Smooth muscle cell (in vitro differentiated cells): ENCODE data around the gene UNC119B. TPM values are rescaled to one million over a fixed set of nuclear protein-coding genes. Genes with fewer than 3 reads are reported as not detected.
A peak's percentile ranks its signal among the peaks of the same experiment; 100 is the strongest.

ENCODE experiments used
- DNase-seq: peaks from one replicate; lab custom pipeline; 2025; ENCODE audit not compliant: unreplicated experiment; lab: John Stamatoyannopoulos, UW
- H2AFZ ChIP-seq: fragments of 200-600 bp; sonication (generic); 2 replicates; pipeline ENCODE4 v1.6.0; 2016; ENCODE audit warnings: antibody characterized with exemption, low read depth, mild to moderate bottlenecking
- H3F3A ChIP-seq: fragments of 200-600 bp; sonication (generic); 2 replicates; pipeline ENCODE4 v1.6.0; 2017; ENCODE audit warnings: antibody characterized with exemption, low read depth
- H3K27ac ChIP-seq: fragments of 200-600 bp; sonication (generic); 2 replicates; pipeline ENCODE4 v1.5.1; 2016; ENCODE audit warnings: low read depth, mild to moderate bottlenecking
- H3K27me3 ChIP-seq: fragments of 200-600 bp; sonication (generic); 2 replicates; pipeline ENCODE4 v1.6.1; 2016; ENCODE audit warnings: low read depth, mild to moderate bottlenecking
- H3K36me3 ChIP-seq: fragments of 200-600 bp; sonication (generic); 2 replicates; pipeline ENCODE4 v1.5.1; 2016; ENCODE audit warnings: low read depth
- H3K4me1 ChIP-seq: fragments of 200-600 bp; sonication (generic); 2 replicates; pipeline ENCODE4 v1.5.1; 2016; ENCODE audit warnings: low read depth
- H3K4me2 ChIP-seq: fragments of 200-600 bp; sonication (generic); 2 replicates; pipeline ENCODE4 v1.6.0; 2016; ENCODE audit warnings: mild to moderate bottlenecking
- H3K4me3 ChIP-seq: fragments of 200-600 bp; sonication (generic); 2 replicates; pipeline ENCODE4 v1.5.1; 2016; ENCODE audit warnings: mild to moderate bottlenecking
- H3K79me2 ChIP-seq: fragments of 200-600 bp; sonication (generic); 2 replicates; pipeline ENCODE4 v1.6.0; 2016; ENCODE audit warnings: low read depth, mild to moderate bottlenecking
- H3K9ac ChIP-seq: fragments of 200-600 bp; sonication (generic); 2 replicates; pipeline ENCODE4 v1.6.0; 2016; ENCODE audit warnings: low read depth
- H3K9me3 ChIP-seq: fragments of 200-600 bp; sonication (generic); replicated peaks from 2 replicates; pipeline ENCODE4 v1.5.1; 2016; ENCODE audit warnings: low read depth
- H4K20me1 ChIP-seq: fragments of 200-600 bp; sonication (generic); 2 replicates; pipeline ENCODE4 v1.6.0; 2016; ENCODE audit warnings: low read depth
- CTCF ChIP-seq: fragments of 200-600 bp; sonication (generic); IDR thresholded peaks from 2 replicates; pipeline ENCODE4 v1.5.1; 2017; ENCODE audit warnings: borderline replicate concordance, mild to moderate bottlenecking, antibody characterized with exemption; ENCODE audit not compliant: insufficient read depth, poor library complexity, severe bottlenecking
- WGBS: methylation state at CpG from one replicate; pipeline ENCODE4 v1.1.7; 2016; ENCODE audit warnings: low lambda C conversion rate; 5-methylcytosine and 5-hydroxymethylcytosine counted together
- polyA plus RNA-seq: library from polyadenylated mRNA; unstranded; fragments of >200 nt; fragmentation: Nextera tagmentation; extraction: Ambion mirVana; gene quantifications from 2 replicates; pipeline ENCODE4 v1.2.1, GENCODE V29; 2016
- total RNA-seq: library from RNA; depleted of rRNA; stranded (reverse); fragments of >200 nt; gene quantifications from 2 replicates; pipeline ENCODE4 v1.2.3, GENCODE V29; 2014

UNC119B gene
- total and polyA plus RNA-seq, 2 experiments from 2014 or later = 9.8 to 18.9 TPM

GRCh38 chr12:120689397-120690082 is 20.7 kb upstream of the UNC119B start:
- WGBS = 66% methylated on average over 6 of the region's 6 CpGs

GRCh38 chr12:120690083-120690450 is 20.2 kb upstream of the UNC119B start:
- peaks cover 74% of the 10 kb centered on the region for H4K20me1 ChIP-seq

More at GRCh38 chr12:120689397-120690082, 20.7 kb upstream of the UNC119B start:
- peaks cover 69% of the 10 kb centered on the region for H4K20me1 ChIP-seq
- no peak for TF ChIP-seq CTCF
- no peak for DNase-seq
- H3K4me1 ChIP-seq = peaks cover 19% of the 10 kb centered on the region
- H3K27ac ChIP-seq = no peak overlapping the region
- peak overlapping the region; percentile 94 for H3K4me2 ChIP-seq
- H3K36me3 ChIP-seq = peaks cover under 1% of the 10 kb centered on the region
- H3K79me2 ChIP-seq = peaks cover 68% of the 10 kb centered on the region
- H3K9ac ChIP-seq = no peak overlapping the region
- H3K27me3 ChIP-seq = no peaks in the 10 kb centered on the region
- peak overlapping the region; percentile 73 for H3K4me3 ChIP-seq
- no peaks in the 10 kb centered on the region for H3K9me3 ChIP-seq
- no peak overlapping the region for H2AFZ ChIP-seq
- no peaks in the 10 kb centered on the region for H3F3A ChIP-seq

GRCh38 chr12:120690978-120691377 is 19.3 kb upstream of the UNC119B start:
- Histone ChIP-seq H3K4me1 (peaks cover 19% of the 10 kb centered on the region), H3K36me3 (peaks cover 3% of the 10 kb centered on the region), H2AFZ (no peak overlapping the region), H3K9ac (no peak overlapping the region), H3K4me2 (no peak overlapping the region), H3F3A (no peaks in the 10 kb centered on the region), H3K4me3 (no peak overlapping the region), H3K27me3 (no peaks in the 10 kb centered on the region), H4K20me1 (peaks cover 83% of the 10 kb centered on the region), H3K79me2 (peaks cover 68% of the 10 kb centered on the region), H3K9me3 (no peaks in the 10 kb centered on the region), H3K27ac (no peak overlapping the region)
- DNase-seq = no peak
- TF ChIP-seq CTCF = no peak
- 27% methylated on average over 3 of the region's 3 CpGs for WGBS

More at GRCh38 chr12:120690083-120690450, 20.2 kb upstream of the UNC119B start:
- 94% methylated on average over 2 of the region's 2 CpGs for WGBS
- H3K79me2 ChIP-seq = peaks cover 68% of the 10 kb centered on the region
- peaks cover 19% of the 10 kb centered on the region for H3K4me1 ChIP-seq
- no peaks in the 10 kb centered on the region for H3F3A ChIP-seq
- peak overlapping the region; percentile 94 for H3K4me2 ChIP-seq
- TF ChIP-seq CTCF = no peak
- H3K9me3 ChIP-seq = no peaks in the 10 kb centered on the region
- peak overlapping the region; percentile 73 for H3K4me3 ChIP-seq
- no peak overlapping the region for H3K27ac ChIP-seq
- no peak for DNase-seq
- H3K27me3 ChIP-seq = no peaks in the 10 kb centered on the region
- no peak overlapping the region for H3K9ac ChIP-seq
- H2AFZ ChIP-seq = no peak overlapping the region
- peaks cover 3% of the 10 kb centered on the region for H3K36me3 ChIP-seq
